Measurements from ENCODE around the gene SPOCK2. TPM values are rescaled to one million over a fixed set of nuclear protein-coding genes. Genes with fewer than 3 reads are reported as not detected.

SPOCK2 gene
- total and polyA plus RNA-seq, 9 donors, result 1.4 to 77.7 (median 8.7) TPM

DNA sequence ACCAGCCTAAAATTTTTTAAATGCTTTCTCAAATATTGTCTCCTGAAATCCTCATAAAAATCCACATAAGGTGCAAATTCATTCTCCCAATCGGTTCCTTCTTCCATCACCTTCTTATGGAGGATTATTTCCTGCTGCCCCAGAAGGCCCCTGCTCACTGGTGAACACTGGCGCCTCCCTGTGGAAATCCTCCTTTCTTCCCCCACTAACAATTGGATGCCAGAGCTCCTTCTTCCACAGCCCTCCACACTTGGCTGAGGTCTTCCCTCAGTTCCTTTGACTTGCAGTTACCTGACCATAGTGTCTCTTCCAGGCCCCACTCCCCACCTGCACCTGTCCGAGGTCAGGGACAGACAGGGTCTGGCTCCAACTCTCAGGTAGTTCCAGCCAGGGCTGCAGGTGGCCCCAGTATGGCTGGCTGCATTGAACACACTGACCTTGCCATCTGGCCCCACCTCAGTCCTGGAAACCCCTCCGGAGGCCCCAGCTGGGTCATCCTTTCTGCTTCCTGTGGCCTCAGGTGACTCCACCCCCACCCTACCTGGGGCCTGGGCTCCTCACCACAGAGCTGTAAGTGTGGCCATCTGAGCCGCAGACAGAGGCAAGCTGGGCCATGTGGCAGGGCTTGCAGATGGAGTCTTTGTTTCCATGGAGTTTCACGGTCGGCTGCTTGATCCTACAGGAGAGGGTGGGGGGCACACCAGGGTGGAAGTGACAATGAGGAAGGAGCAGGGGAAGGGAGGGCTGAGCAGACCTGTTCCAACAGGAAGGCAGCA is 18.4 kb downstream of the SPOCK2 start:
- 91 to 95% (median 94%) methylated on average over 7 of the region's 7 CpGs for WGBS, 3 donors
- Histone ChIP-seq H3K4me1 (ENCODE audit: insufficient read depth) (peaks cover 23% of the 10 kb centered on the region), H3K9me3 (no peaks in the 10 kb centered on the region), H3K27ac (no peak overlapping the region), H3K4me3 (no peak overlapping the region), H3K36me3 (no peaks in the 10 kb centered on the region), H3K27me3 (no peaks in the 10 kb centered on the region)
- TF ChIP-seq, protein P1, sequence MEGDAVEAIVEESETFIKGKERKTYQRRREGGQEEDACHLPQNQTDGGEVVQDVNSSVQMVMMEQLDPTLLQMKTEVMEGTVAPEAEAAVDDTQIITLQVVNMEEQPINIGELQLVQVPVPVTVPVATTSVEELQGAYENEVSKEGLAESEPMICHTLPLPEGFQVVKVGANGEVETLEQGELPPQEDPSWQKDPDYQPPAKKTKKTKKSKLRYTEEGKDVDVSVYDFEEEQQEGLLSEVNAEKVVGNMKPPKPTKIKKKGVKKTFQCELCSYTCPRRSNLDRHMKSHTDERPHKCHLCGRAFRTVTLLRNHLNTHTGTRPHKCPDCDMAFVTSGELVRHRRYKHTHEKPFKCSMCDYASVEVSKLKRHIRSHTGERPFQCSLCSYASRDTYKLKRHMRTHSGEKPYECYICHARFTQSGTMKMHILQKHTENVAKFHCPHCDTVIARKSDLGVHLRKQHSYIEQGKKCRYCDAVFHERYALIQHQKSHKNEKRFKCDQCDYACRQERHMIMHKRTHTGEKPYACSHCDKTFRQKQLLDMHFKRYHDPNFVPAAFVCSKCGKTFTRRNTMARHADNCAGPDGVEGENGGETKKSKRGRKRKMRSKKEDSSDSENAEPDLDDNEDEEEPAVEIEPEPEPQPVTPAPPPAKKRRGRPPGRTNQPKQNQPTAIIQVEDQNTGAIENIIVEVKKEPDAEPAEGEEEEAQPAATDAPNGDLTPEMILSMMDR (IDR thresholded peaks at IDR 0.05), result no peak
- no peak for DNase-seq
- intact Hi-C loops (cut with DNase I), result loop anchor here in 1 of 4 donors (5.0 kb wide), 1 partner anchor 147 kb away; the partner anchor contains the start of genes ANAPC16 and ASCC1

DNA sequence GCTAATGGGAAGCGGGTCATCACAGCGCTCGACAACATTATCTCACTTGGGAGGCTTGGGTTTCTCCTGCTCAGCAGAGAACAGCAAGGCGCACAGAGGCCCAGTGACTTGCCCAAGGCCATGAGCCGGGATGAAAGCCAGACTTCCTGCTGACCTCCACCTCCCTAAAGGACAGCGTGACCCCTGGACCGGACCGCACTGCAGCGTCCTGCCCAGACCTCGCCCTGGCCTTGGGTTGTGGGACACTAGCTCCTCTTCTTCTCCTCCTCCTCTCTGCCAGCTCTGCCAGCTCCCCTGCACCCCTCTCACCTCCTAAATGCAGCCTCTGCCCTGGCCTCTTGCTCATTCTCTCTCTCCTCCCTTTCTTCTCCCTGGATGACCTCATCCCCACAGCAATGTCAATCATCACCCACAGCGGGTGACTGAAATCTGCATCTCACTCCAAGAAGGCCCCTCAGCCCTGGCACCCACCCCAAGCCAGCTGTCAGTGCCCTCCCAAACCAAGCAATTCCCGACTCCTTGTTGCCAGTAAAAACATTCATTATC is 19.4 kb downstream of the SPOCK2 start:
- Histone ChIP-seq H3K27me3 (no peaks in the 10 kb centered on the region), H3K4me3 (no peak overlapping the region), H3K9me3 (no peaks in the 10 kb centered on the region), H3K36me3 (no peaks in the 10 kb centered on the region), H3K4me1 (ENCODE audit: insufficient read depth) (peaks cover 23% of the 10 kb centered on the region), H3K27ac (peak overlapping the region; percentile 34 to 47)
- peak; percentile 45 to 91 (median 86) for DNase-seq
- 16 to 29% (median 24%) methylated on average over 12 of the region's 12 CpGs for WGBS, 3 donors
- intact Hi-C loops (cut with DNase I), result loop anchor here in 1 of 4 donors (5.0 kb wide), 1 partner anchor 148 kb away; the partner anchor contains the start of genes ANAPC16 and ASCC1
- TF ChIP-seq, protein P1 (IDR thresholded peaks at IDR 0.05), result no peak
- TF ChIP-seq POLR2A (IDR thresholded peaks at IDR 0.05), result no peak
- no peak for TF ChIP-seq EP300 (IDR thresholded peaks at IDR 0.05)

- Histone ChIP-seq H3K27me3 (no peaks in the 10 kb centered on the region), H3K4me3 (no peak overlapping the region), H3K4me1 (ENCODE audit: insufficient read depth) (peaks cover 23% of the 10 kb centered on the region), H3K27ac (peak overlapping the region; percentile 34 to 47), H3K9me3 (no peaks in the 10 kb centered on the region), H3K36me3 (no peaks in the 10 kb centered on the region)
- TF ChIP-seq EP300 (IDR thresholded peaks at IDR 0.05) (no peak), POLR2A (IDR thresholded peaks at IDR 0.05) (no peak)
- TF ChIP-seq, protein P1 (IDR thresholded peaks at IDR 0.05), result no peak
- no peak for DNase-seq
- intact Hi-C loops (cut with DNase I), result loop anchor here in 1 of 4 donors (5.0 kb wide), 1 partner anchor 149 kb away; the partner anchor contains the start of genes ANAPC16 and ASCC1
- WGBS, 3 donors, result 86 to 96% (median 89%) methylated on average over 11 of the region's 11 CpGs
Measured at GRCh38 chr10:72068126-72068765, 20.1 kb downstream of the SPOCK2 start.

DNA sequence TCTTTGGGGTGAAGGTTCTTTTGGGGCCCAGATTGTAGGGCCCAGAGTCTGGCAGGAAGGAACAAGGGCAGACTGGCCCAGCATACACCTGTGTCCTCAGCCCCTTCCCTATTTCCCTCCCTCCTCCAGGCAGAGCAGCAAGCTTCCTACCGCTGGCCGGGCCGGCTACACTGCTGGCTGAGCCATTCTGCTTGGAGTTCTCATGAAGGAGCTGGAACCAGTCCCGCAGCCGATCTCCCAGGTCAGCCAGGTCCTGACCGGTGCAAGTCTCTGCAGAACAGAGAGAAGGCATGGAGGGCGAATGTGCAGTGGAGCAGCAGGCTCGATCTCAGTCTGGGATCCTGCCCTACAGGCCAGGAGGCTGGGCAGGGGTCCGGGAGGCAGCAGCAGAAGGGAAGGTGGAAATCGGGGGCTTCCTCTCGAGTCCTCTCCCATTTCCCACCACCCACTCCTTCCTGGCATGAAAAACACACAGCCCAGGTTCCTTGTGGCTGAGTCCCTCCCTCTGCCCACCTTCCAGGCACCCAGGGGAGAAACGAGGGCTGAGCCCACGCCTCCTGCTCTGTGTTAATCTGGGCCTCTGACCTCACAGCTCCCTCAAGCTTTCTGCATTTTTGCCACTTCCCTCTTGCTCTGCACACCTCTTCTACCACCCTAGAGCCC is 20.8 kb downstream of the SPOCK2 start:
- peak in 2 of 5 donors; percentile 38 to 65 for DNase-seq
- Histone ChIP-seq H3K9me3 (no peaks in the 10 kb centered on the region), H3K27ac (peak overlapping the region; percentile 34 to 47), H3K36me3 (no peaks in the 10 kb centered on the region), H3K27me3 (no peaks in the 10 kb centered on the region), H3K4me1 (ENCODE audit: insufficient read depth) (peaks cover 23% of the 10 kb centered on the region), H3K4me3 (no peak overlapping the region)
- intact Hi-C loops (cut with DNase I), result loop anchor here in 1 of 4 donors (5.0 kb wide), 1 partner anchor 150 kb away; the partner anchor contains the start of genes ANAPC16 and ASCC1
- WGBS, 3 donors, result 46 to 72% (median 66%) methylated on average over 13 of the region's 13 CpGs
- TF ChIP-seq EP300 (IDR thresholded peaks at IDR 0.05) (no peak), POLR2A (IDR thresholded peaks at IDR 0.05) (no peak)
- TF ChIP-seq, protein P1 (IDR thresholded peaks at IDR 0.05), result no peak
